Chondrocyte (in vitro differentiated cells): ENCODE results near the gene STEAP4. TPM values are rescaled to one million over a fixed set of nuclear protein-coding genes. Genes with fewer than 3 reads are reported as not detected.

Source experiments
- DNase-seq: peaks from one replicate; pipeline ENCODE4 v3.0.0; 2021; ENCODE audit warnings: mixed read lengths, low spot score
- H3K27ac Mint-ChIP-seq: one replicate; pipeline ENCODE4 v1.8.0; 2021; ENCODE audit warnings: mild to moderate bottlenecking, moderate library complexity, mixed read lengths; ENCODE audit not compliant: unreplicated experiment
- H3K27me3 Mint-ChIP-seq: 2 replicates; pipeline ENCODE4 v1.8.0; 2021; ENCODE audit warnings: low read depth, mixed read lengths
- H3K36me3 Mint-ChIP-seq: 2 replicates; pipeline ENCODE4 v1.8.0; 2021; ENCODE audit warnings: low read depth, mixed read lengths
- H3K4me1 Mint-ChIP-seq: 2 replicates; pipeline ENCODE4 v1.8.0; 2021; ENCODE audit warnings: low read depth, mild to moderate bottlenecking, mixed read lengths
- H3K4me3 Mint-ChIP-seq: one replicate; pipeline ENCODE4 v1.8.0; 2021; ENCODE audit warnings: mild to moderate bottlenecking, moderate library complexity, mixed read lengths; ENCODE audit not compliant: unreplicated experiment
- H3K9me3 Mint-ChIP-seq: 2 replicates; pipeline ENCODE4 v1.8.0; 2021; ENCODE audit warnings: low read depth, mixed read lengths
- total RNA-seq: library from RNA; stranded (reverse); gene quantifications from 3 replicates; pipeline ENCODE4 v1.2.1, GENCODE V29; 2021
- TF ChIP-seq, protein P1 (sequence below): fragments of 200-600 bp; sonication (generic); IDR thresholded peaks from 2 replicates; pipeline ENCODE4 v1.5.0; 2021; ENCODE audit warnings: antibody characterized with exemption, mild to moderate bottlenecking, moderate library complexity

The STEAP4 gene
- total RNA-seq, 1 donor from 2014 or later: not detected

DNA sequence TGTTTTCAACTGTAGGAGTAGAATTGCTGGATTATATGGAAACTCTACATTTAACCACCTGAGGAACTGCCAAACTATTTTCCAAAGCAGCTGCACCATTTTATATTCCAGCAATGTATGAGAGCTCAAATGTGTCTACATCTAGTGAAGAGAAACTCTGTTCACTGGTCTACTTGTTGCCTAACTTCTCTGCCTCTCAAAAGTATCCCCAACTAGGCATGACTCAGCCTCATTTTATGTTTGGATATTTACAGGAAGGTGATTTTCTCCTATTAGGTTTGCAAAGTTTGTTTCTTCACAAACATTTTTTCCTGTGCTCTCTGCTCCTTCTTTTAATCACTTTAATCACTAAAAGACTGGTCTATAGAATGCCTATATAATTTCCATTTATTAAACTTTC is 49.8 kb downstream of the STEAP4 start:
- H3K4me1 Mint-ChIP-seq: no peaks in the 10 kb centered on the region
- no peak overlapping the region for H3K4me3 Mint-ChIP-seq
- TF ChIP-seq, protein P1, sequence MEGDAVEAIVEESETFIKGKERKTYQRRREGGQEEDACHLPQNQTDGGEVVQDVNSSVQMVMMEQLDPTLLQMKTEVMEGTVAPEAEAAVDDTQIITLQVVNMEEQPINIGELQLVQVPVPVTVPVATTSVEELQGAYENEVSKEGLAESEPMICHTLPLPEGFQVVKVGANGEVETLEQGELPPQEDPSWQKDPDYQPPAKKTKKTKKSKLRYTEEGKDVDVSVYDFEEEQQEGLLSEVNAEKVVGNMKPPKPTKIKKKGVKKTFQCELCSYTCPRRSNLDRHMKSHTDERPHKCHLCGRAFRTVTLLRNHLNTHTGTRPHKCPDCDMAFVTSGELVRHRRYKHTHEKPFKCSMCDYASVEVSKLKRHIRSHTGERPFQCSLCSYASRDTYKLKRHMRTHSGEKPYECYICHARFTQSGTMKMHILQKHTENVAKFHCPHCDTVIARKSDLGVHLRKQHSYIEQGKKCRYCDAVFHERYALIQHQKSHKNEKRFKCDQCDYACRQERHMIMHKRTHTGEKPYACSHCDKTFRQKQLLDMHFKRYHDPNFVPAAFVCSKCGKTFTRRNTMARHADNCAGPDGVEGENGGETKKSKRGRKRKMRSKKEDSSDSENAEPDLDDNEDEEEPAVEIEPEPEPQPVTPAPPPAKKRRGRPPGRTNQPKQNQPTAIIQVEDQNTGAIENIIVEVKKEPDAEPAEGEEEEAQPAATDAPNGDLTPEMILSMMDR: no peak
- H3K36me3 Mint-ChIP-seq: no peaks in the 10 kb centered on the region
- H3K9me3 Mint-ChIP-seq: peaks cover 18% of the 10 kb centered on the region
- H3K27me3 Mint-ChIP-seq: peaks cover 6% of the 10 kb centered on the region
- DNase-seq: no peak
- no peak overlapping the region for H3K27ac Mint-ChIP-seq

DNA sequence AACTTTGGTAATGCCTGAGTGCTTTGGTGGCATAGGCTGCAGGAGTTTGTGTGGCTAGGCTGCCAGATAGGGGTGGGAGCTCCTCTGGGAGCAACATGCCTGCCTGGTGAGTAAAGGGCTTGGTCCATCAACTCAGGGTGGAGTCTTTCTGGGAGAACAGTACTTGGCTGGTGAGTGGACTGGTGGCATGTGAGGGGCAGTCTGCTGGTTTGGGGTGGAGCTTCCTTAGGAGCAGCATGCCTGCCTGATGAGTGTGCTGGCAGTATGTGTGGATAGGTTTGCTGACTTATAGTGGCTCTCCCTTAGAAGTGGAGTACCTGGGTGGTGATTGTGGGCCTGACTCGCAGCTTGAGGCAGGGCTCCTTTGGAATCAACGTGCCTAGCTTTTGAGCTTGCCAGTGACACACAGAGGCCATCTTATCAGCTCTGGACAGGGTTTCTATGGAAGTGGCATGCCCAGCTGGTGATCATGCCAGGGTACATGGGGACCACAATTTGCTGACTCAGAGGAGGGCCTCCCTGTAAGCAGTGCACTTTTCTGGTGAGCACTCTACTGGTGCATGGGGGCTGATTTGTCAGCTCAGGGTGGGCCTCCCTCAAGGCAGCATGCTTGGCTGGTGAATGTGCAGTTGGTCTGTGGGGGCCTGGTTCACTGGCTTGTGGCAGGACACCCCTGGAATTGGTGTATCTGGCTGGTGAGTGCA is 51.8 kb downstream of the STEAP4 start:
- DNase-seq: no peak

DNA sequence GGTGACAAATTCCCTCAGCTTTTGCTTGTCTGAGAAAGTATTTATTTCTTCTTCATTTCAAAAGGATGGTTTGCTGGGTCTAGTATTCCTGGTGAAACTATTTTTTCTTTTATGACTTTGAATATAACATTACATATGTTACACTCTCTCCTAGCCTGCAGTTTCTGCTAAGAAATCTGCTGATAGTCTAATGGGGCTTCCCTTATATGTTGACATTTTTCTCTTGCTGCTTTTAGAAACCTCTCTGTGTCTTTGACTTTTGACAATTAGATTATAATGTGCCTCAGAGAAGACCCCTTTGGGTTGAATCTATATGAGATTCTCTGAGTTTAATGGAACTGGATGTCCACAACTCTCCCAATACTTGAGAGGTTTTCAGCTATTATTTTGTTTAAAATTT is 53.1 kb downstream of the STEAP4 start:
- no peaks in the 10 kb centered on the region for H3K4me1 Mint-ChIP-seq
- H3K27me3 Mint-ChIP-seq: peaks cover 6% of the 10 kb centered on the region
- DNase-seq: no peak

More for the DNA sequence above, 51.8 kb downstream of the STEAP4 start:
- Mint-ChIP-seq H3K36me3 (no peaks in the 10 kb centered on the region), H3K4me3 (no peak overlapping the region), H3K9me3 (peaks cover 18% of the 10 kb centered on the region), H3K27ac (no peak overlapping the region), H3K4me1 (no peaks in the 10 kb centered on the region), H3K27me3 (peaks cover 6% of the 10 kb centered on the region)
- TF ChIP-seq, protein P1: no peak

DNA sequence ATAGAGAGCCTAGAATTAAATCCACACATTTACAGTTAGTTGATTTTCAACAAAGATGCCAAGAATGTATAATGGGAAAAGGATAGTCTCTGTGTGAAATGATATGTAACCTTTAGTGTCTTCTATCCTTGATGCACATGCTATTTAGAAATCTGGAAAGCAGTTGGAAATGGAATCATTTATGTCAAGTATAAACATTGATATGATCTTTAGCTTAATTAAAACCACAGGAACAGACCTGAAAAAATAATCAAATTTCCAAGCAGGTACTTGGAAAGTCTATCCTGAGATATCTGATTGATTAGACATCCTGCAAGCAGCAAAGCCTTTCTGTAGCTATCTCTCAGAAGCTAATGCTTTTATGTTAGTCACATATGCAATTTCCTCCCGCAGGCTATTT is 62.4 kb downstream of the STEAP4 start:
- Mint-ChIP-seq H3K9me3 (no peaks in the 10 kb centered on the region), H3K27me3 (peaks cover 32% of the 10 kb centered on the region), H3K27ac (no peak overlapping the region), H3K36me3 (no peaks in the 10 kb centered on the region), H3K4me3 (no peak overlapping the region), H3K4me1 (no peaks in the 10 kb centered on the region)
- no peak for DNase-seq
- TF ChIP-seq, protein P1: no peak

More for the DNA sequence above, 53.1 kb downstream of the STEAP4 start:
- Mint-ChIP-seq H3K36me3 (no peaks in the 10 kb centered on the region), H3K27ac (no peak overlapping the region), H3K9me3 (peaks cover 18% of the 10 kb centered on the region), H3K4me3 (no peak overlapping the region)
- TF ChIP-seq, protein P1: no peak

DNA sequence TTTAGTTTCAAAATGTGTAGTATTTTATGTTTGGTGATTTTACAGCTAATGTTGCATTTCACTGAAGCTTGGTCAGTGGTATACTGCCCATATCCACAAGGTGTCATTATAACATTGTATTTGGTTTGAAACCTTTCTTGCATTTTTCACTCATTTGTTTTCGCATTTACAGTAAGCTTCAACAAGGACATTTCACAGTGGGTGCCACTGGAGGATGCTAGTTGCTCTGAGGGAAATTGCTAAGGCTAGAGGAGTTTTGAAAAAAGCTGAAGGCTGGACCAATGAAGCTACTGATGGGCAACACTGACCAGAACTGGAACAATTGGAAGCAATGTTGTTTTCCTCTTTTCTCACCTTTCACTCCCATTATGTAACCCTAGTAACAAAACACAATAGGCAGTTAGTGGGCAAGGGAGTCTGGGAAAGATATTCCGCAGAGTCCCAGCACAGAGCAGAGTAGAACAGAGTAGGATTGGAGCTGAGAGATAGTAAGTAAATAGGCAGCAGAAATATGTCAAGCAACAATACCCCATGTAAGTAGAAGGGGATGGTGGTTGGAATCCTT is 63.3 kb downstream of the STEAP4 start:
- Mint-ChIP-seq H3K9me3 (no peaks in the 10 kb centered on the region), H3K4me3 (no peak overlapping the region), H3K36me3 (no peaks in the 10 kb centered on the region), H3K27me3 (peaks cover 32% of the 10 kb centered on the region), H3K4me1 (no peaks in the 10 kb centered on the region), H3K27ac (no peak overlapping the region)
- DNase-seq: no peak
- TF ChIP-seq, protein P1: peak; percentile 92
